PC-9 (cell line): ENCODE data around the gene MEGF8. TPM values are rescaled to one million over a fixed set of nuclear protein-coding genes. Genes with fewer than 3 reads are reported as not detected.

Experiments used
- BruUV-seq: library from RNA; stranded (reverse); fragments of 400-500 nt; replicated peaks from 2 replicates; lab custom pipeline; 2021; lab: Mats Ljungman, UMichigan
- CTCF ChIA-PET: fragments of 300-600 bp; sonication (Branson Sonifier 250); formaldehyde crosslinking; loops from one replicate; lab custom pipeline; 2022; ENCODE audit warnings: antibody characterized with exemption; lab: Charles Lee
- POLR2A ChIA-PET: fragments of 300-600 bp; sonication (Branson Sonifier 250); formaldehyde crosslinking; loops from one replicate; lab custom pipeline; 2022; ENCODE audit warnings: antibody characterized with exemption; ENCODE audit not compliant: unreplicated experiment; lab: Charles Lee
- DNase-seq, 2 experiments: peaks; one replicate each; pipeline versions ENCODE4 v3.0.0 to v3.0.0-alpha.2; 2015 to 2022; ENCODE audit warnings: mixed read lengths in 1 of 2
- H2AFZ ChIP-seq: fragments of 200-600 bp; sonication (generic); 2 replicates; pipeline ENCODE4 v1.8.1; 2017; ENCODE audit warnings: antibody characterized with exemption
- H3F3A ChIP-seq: fragments of 200-600 bp; sonication (generic); 2 replicates; pipeline ENCODE4 v1.8.1; 2017; ENCODE audit warnings: antibody characterized with exemption, mild to moderate bottlenecking, low read depth; ENCODE audit not compliant: insufficient read depth
- H3K27ac ChIP-seq: fragments of 200-600 bp; sonication (generic); 2 replicates; pipeline ENCODE4 v1.6.1; 2016; ENCODE audit warnings: mixed run types
- H3K27me3 ChIP-seq: fragments of 200-600 bp; sonication (generic); 2 replicates; pipeline ENCODE4 v1.6.1; 2016; ENCODE audit warnings: low read depth, mixed run types; ENCODE audit not compliant: insufficient read depth
- H3K36me3 ChIP-seq: fragments of 200-600 bp; sonication (generic); 2 replicates; pipeline ENCODE4 v1.6.1; 2016; ENCODE audit warnings: low read depth, mixed run types
- H3K4me1 ChIP-seq: fragments of 200-600 bp; sonication (generic); replicated peaks from 2 replicates; pipeline ENCODE4 v1.6.1; 2016; ENCODE audit warnings: mixed run types; ENCODE audit not compliant: insufficient read depth
- H3K4me2 ChIP-seq: fragments of 200-600 bp; sonication (generic); 2 replicates; pipeline ENCODE4 v1.6.1; 2017; ENCODE audit warnings: mixed run types
- H3K4me3 ChIP-seq: fragments of 200-600 bp; sonication (generic); 2 replicates; pipeline ENCODE4 v1.6.1; 2016; ENCODE audit warnings: mixed run types
- H3K79me2 ChIP-seq: fragments of 200-600 bp; sonication (generic); 2 replicates; pipeline ENCODE4 v1.6.1; 2017; ENCODE audit warnings: low read depth, mixed run types
- H3K9me2 ChIP-seq: fragments of 200-600 bp; sonication (generic); 2 replicates; pipeline ENCODE4 v1.8.1; 2017; ENCODE audit warnings: mild to moderate bottlenecking; ENCODE audit not compliant: insufficient read depth
- H3K9me3 ChIP-seq: fragments of 200-600 bp; sonication (generic); 2 replicates; pipeline ENCODE4 v1.8.1; 2016; ENCODE audit warnings: low read depth; ENCODE audit not compliant: insufficient read depth
- H4K20me1 ChIP-seq: fragments of 200-600 bp; sonication (generic); 2 replicates; pipeline ENCODE4 v1.8.1; 2017; ENCODE audit not compliant: insufficient read depth
- CTCF ChIP-seq: fragments of 200-600 bp; sonication (generic); conservative IDR thresholded peaks from 2 replicates; pipeline ENCODE4 v1.6.1; 2017; ENCODE audit warnings: mixed run types, antibody characterized with exemption, mild to moderate bottlenecking, moderate library complexity
- EZH2 ChIP-seq: fragments of 200-600 bp; sonication (generic); IDR thresholded peaks from 2 replicates; pipeline ENCODE4 v1.8.0; 2017; ENCODE audit warnings: antibody characterized with exemption, low read depth
- intact Hi-C: fragments of 100-400 bp; cut with micrococcal nuclease; formaldehyde crosslinking; loops from one replicate; pipeline ENCODE4 v1.10.0; 2022; ENCODE audit not compliant: unreplicated experiment
- total RNA-seq: library from RNA; stranded (reverse); gene quantifications from 2 replicates; pipeline ENCODE4 v1.2.3, GENCODE V29; 2021

Gene MEGF8
- total RNA-seq, 1 experiment from 2014 or later: 40.6 TPM

- ChIA-PET CTCF (no interaction called here), POLR2A (no interaction called here)
- Histone ChIP-seq H3K79me2 (no peaks in the 10 kb centered on the region), H2AFZ (no peak overlapping the region), H3K27ac (no peak overlapping the region), H3K4me1 (peaks cover 7% of the 10 kb centered on the region; the same call in 1 of the 2 replicates), H3F3A (peaks cover 4% of the 10 kb centered on the region; the same call in 1 of the 2 replicates), H3K27me3 (no peaks in the 10 kb centered on the region), H3K9me2 (no peaks in the 10 kb centered on the region), H3K36me3 (no peaks in the 10 kb centered on the region; the same call in 1 of the 2 replicates), H3K9me3 (no peaks in the 10 kb centered on the region), H3K4me2 (no peak overlapping the region), H4K20me1 (no peaks in the 10 kb centered on the region), H3K4me3 (no peak overlapping the region)
- intact Hi-C loops: no loop called here
- BruUV-seq: no TSS peak
- TF ChIP-seq CTCF: no peak
- TF ChIP-seq EZH2: no peak
- no peak for DNase-seq
These were observed 22.8 kb downstream of the MEGF8 start for GRCh38 chr19:42348211-42348610.

GRCh38 chr19:42349378-42350107 is 24.1 kb downstream of the MEGF8 start:
- ChIA-PET POLR2A (no interaction called here), CTCF (no interaction called here)
- no peaks in the 10 kb centered on the region for H3K27me3 ChIP-seq
- no peak overlapping the region for H2AFZ ChIP-seq
- H3K36me3 ChIP-seq: no peaks in the 10 kb centered on the region; the same call in 1 of the 2 replicates
- H3K9me2 ChIP-seq: no peaks in the 10 kb centered on the region
- no peak for TF ChIP-seq CTCF
- no peak for TF ChIP-seq EZH2
- no peaks in the 10 kb centered on the region for H3K79me2 ChIP-seq
- peaks cover 4% of the 10 kb centered on the region; the same call in 1 of the 2 replicates for H3F3A ChIP-seq
- DNase-seq: no peak
- H4K20me1 ChIP-seq: no peaks in the 10 kb centered on the region
- no peak overlapping the region for H3K4me3 ChIP-seq
- no peak overlapping the region for H3K27ac ChIP-seq
- no peak overlapping the region for H3K4me2 ChIP-seq
- H3K4me1 ChIP-seq: peaks cover 7% of the 10 kb centered on the region; the same call in 1 of the 2 replicates
- BruUV-seq: no TSS peak
- H3K9me3 ChIP-seq: no peaks in the 10 kb centered on the region
- intact Hi-C loops: no loop called here

DNA sequence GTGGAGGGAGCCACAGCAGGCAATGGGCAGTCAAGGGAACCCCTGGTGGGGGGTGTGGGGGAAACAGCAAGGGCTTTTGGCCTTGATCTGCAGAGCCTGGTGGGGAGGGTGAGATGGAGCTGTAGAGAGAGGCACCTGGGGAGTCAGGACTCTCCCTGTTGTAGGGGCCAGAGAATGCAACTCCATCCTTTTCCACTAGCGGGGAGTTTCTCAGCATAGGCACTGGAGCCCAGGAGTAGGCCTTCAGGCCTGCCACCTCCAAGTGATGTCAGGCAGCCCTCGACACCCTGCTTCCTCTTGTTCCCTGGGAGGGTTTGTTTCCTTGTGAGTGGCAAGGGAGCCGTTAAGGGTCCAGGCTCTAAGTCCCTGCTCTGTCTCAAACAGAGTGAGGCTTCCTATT is 25.0 kb downstream of the MEGF8 start:
- no peaks in the 10 kb centered on the region for H3K79me2 ChIP-seq

More for the DNA sequence above, 25.0 kb downstream of the MEGF8 start:
- H3K4me3 ChIP-seq: no peak overlapping the region
- H3K4me1 ChIP-seq: no peaks in the 10 kb centered on the region; the same call in 1 of the 2 replicates
- TF ChIP-seq EZH2: no peak
- no peak for TF ChIP-seq CTCF
- BruUV-seq: no TSS peak
- no peak overlapping the region for H2AFZ ChIP-seq
- no peaks in the 10 kb centered on the region for H3F3A ChIP-seq
- no peak for DNase-seq
- H4K20me1 ChIP-seq: no peaks in the 10 kb centered on the region
- H3K4me2 ChIP-seq: no peak overlapping the region
- H3K36me3 ChIP-seq: no peaks in the 10 kb centered on the region; the same call in 1 of the 2 replicates
- CTCF ChIA-PET: no interaction called here
- no peaks in the 10 kb centered on the region for H3K9me2 ChIP-seq
- no peaks in the 10 kb centered on the region for H3K27me3 ChIP-seq
- intact Hi-C loops: no loop called here
- no peak overlapping the region for H3K27ac ChIP-seq
- no peaks in the 10 kb centered on the region for H3K9me3 ChIP-seq
- POLR2A ChIA-PET: no interaction called here
